ENCODE results near the gene AQP9.

AQP9 gene

DNA sequence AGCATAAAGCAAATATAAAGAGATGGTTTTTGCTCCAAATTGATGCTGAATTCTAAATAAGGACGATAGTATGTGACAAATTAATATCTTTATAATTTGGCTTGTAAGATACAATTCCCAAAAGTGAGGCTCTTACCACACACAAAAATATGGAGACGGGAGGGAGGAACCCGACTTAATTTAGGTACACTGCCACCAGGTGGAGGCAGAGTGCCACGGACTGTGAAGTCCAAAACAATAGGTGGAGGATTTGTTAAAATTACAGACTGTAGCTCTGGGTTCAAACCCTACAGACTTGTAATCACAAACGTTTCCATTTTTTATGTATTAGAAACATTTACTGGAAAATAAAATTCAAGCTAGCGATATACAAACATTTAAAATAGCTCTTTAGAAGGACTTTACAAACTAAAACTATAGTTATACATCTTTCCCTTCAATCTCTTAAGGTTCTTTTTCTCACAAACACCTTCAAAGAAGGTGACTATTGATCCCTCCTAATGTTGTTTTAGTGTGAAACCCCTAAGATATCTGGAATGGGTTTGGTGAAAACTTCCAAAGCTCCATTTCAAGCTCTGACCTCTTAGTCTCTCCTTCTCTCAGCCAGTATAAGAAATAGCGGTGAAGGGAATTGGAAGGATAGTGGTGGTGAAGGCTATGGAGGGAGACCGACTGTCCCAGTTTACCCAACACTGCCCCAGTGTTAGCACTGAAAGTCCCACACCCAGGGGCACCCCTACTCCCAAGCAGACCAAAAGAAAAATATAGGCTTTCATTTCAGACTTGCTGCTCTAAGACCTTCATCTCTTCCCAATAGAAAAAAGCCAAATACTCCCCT is 89.7 kb downstream of the AQP9 start:
- Histone ChIP-seq H3K27ac (ENCODE audit: low read depth, low read length, severe bottlenecking) (peak overlapping the region; percentile 33), H3K4me3 (ENCODE audit: extremely low read depth, insufficient read depth, low read length, poor library complexity, severe bottlenecking) (no peak overlapping the region), H3K4me1 (ENCODE audit: control insufficient read depth, insufficient read depth, low read length, poor library complexity, severe bottlenecking) (peaks cover 38% of the 10 kb centered on the region), H3K36me3 (ENCODE audit: control insufficient read depth, insufficient read depth, low read length) (no peaks in the 10 kb centered on the region), H3K9me3 (ENCODE audit: control insufficient read depth, low read length) (no peaks in the 10 kb centered on the region)
- 80% methylated on average over 1 of the region's 8 CpGs; no CpG with 5 or more reads in 1 of the 2 experiments for WGBS, 2 experiments (ENCODE audit: insufficient coverage in 2 of 2)

DNA sequence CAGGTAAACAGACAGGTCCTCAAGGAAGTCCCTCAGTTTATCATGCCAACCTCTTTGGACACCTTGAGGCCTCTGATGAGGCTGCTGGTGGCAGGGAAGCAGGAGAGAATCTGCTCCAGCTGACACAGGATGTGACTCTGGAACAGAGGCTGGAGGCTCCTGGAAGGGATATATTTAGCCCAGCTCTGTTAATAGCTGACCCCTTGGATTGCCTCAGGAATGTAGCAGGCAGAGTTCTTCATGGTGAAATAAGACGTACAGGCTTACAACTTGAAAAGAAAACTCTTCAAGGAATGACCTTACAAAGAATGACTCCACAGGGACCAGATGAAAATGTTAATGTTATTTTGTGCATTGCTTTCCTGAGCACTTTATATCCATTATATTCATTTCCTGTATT is 90.5 kb downstream of the AQP9 start:
- Histone ChIP-seq H3K4me3 (ENCODE audit: extremely low read depth, insufficient read depth, low read length, poor library complexity, severe bottlenecking) (no peak overlapping the region), H3K27ac (ENCODE audit: low read depth, low read length, severe bottlenecking) (peak overlapping the region; percentile 84), H3K9me3 (ENCODE audit: control insufficient read depth, low read length) (no peaks in the 10 kb centered on the region), H3K36me3 (ENCODE audit: control insufficient read depth, insufficient read depth, low read length) (no peaks in the 10 kb centered on the region), H3K4me1 (ENCODE audit: control insufficient read depth, insufficient read depth, low read length, poor library complexity, severe bottlenecking) (peaks cover 36% of the 10 kb centered on the region)
- no CpG with 5 or more reads among the region's 1 CpG for WGBS, 2 experiments (ENCODE audit: insufficient coverage in 2 of 2)

DNA sequence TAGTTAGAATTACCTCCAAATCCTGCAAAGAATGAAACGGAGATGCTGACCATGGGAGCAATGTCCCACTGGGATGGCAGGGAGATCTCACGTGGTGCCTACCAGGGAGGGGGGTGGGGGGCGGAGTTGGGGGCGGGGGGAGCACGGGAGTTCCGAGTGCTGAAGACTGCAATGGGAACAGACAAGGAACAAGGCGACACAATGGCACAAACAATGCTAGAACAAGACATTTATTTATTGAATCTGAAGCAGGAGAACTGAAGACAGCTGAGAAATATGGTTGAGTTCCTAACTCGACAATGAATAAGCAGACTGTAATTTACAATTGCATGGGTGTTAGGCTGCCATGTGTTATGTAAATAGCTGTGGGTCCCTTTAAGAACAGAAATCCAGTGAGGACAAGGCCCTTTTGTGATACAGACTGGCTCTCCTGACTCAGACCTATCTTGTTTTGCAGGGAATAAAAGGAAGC is 91.2 kb downstream of the AQP9 start:
- Histone ChIP-seq H3K27ac (ENCODE audit: low read depth, low read length, severe bottlenecking) (peak overlapping the region; percentile 84), H3K4me3 (ENCODE audit: extremely low read depth, insufficient read depth, low read length, poor library complexity, severe bottlenecking) (no peak overlapping the region), H3K4me1 (ENCODE audit: control insufficient read depth, insufficient read depth, low read length, poor library complexity, severe bottlenecking) (peaks cover 29% of the 10 kb centered on the region), H3K36me3 (ENCODE audit: control insufficient read depth, insufficient read depth, low read length) (no peaks in the 10 kb centered on the region), H3K9me3 (ENCODE audit: control insufficient read depth, low read length) (no peaks in the 10 kb centered on the region)
- WGBS, 2 experiments (ENCODE audit: insufficient coverage in 2 of 2): 16% methylated on average over 6 of the region's 8 CpGs; no CpG with 5 or more reads in 1 of the 2 experiments

DNA sequence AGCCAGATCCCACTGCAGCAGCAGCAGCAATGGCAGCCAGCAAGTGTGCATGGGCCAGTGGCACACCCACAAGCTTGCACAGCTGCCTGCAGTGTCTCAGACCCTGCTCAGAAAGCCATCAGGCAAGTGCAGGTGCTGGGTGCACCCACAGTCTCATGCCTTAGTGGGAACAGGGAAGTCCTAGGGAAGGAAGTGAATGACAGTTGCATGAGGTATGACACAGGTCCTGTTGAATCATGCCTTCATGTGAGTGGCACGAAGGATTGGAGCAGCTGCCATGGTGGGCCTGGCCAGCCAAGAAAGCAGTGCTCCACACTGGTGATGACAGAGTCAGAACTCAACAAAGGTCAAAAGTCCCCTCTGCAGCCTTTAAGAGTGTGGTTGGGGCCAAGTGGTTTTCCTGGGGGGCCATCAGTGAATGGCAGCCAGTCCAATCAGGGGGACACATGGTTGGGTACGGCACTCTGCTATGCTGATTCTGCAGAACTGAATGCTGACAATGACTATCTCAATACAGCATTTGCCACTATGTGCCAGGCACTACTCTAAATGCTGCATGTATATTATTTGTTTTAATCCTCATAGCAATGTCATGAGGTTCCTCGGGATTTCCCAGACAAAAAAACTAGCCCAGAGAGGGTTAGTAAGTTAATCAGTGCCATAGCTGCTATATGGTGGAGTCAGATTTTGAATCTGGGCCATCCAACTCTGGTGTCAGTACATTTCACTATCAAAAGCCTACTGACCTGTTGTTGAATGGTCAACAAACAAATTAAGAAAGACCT is 94.3 kb downstream of the AQP9 start:
- H3K4me1 ChIP-seq (ENCODE audit: control insufficient read depth, insufficient read depth, low read length, poor library complexity, severe bottlenecking): peaks cover 28% of the 10 kb centered on the region
- H3K27ac ChIP-seq (ENCODE audit: low read depth, low read length, severe bottlenecking): no peak overlapping the region
- no peak overlapping the region for H3K4me3 ChIP-seq (ENCODE audit: extremely low read depth, insufficient read depth, low read length, poor library complexity, severe bottlenecking)
- WGBS, 2 experiments (ENCODE audit: insufficient coverage in 2 of 2): 90 to 100% methylated on average over 2 of the region's 3 CpGs
- no peaks in the 10 kb centered on the region for H3K9me3 ChIP-seq (ENCODE audit: control insufficient read depth, low read length)
- H3K36me3 ChIP-seq (ENCODE audit: control insufficient read depth, insufficient read depth, low read length): no peaks in the 10 kb centered on the region

DNA sequence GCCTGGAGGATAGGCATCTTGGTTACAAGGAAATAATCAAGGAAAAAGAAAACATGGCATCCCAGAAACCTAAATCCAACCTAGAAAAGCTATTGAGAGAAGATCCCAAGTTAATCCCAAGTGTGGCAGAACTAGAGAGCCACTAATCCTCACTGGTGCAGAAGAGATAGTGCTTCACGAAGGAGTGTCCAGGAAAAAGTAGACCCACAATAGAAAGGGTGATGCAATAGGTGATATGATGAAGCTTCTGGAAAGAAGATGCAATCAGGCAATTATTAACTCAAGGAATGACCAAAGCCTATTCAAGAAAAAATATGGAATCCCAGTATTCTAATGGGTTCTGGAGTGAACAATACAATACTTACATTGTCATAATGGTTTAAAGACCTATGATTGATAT is 95.2 kb downstream of the AQP9 start:
- Histone ChIP-seq H3K4me1 (ENCODE audit: control insufficient read depth, insufficient read depth, low read length, poor library complexity, severe bottlenecking) (peaks cover 23% of the 10 kb centered on the region), H3K27ac (ENCODE audit: low read depth, low read length, severe bottlenecking) (no peak overlapping the region), H3K4me3 (ENCODE audit: extremely low read depth, insufficient read depth, low read length, poor library complexity, severe bottlenecking) (no peak overlapping the region), H3K36me3 (ENCODE audit: control insufficient read depth, insufficient read depth, low read length) (no peaks in the 10 kb centered on the region), H3K9me3 (ENCODE audit: control insufficient read depth, low read length) (no peaks in the 10 kb centered on the region)
- WGBS, 2 experiments (ENCODE audit: insufficient coverage in 2 of 2): 100% methylated on average over 1 of the region's 1 CpG
